Kidney (tissue), 14 donors: Measurements from ENCODE around the gene NKIRAS2. TPM values are rescaled to one million over a fixed set of nuclear protein-coding genes. Genes with fewer than 3 reads are reported as not detected.
A peak's percentile ranks its signal among the peaks of the same experiment; 100 is the strongest.

ENCODE experiments used
- DNase-seq, 5 donors: peaks; one replicate each; pipeline ENCODE4 v3.0.0-alpha.2; 2013 to 2020
- FAIRE-seq: peaks from 2 replicates; lab custom pipeline; 2012; peaks lifted over from hg19 to GRCh38; lab: Jason Lieb, UNC
- H3K27ac ChIP-seq, 2 donors: one replicate each; pipeline ENCODE4 v1.7.0; 2013; ENCODE audit warnings: low read depth in 2 of 2, low read length in 2 of 2, inconsistent platforms in 1 of 2
- H3K27me3 ChIP-seq: one replicate; pipeline ENCODE4 v1.7.1; 2013; ENCODE audit warnings: low read length, inconsistent platforms; ENCODE audit not compliant: control insufficient read depth, insufficient read depth
- H3K36me3 ChIP-seq, 3 donors: one replicate each; pipeline versions ENCODE4 v1.7.0 to v1.7.1; 2013; ENCODE audit warnings: low read length in 3 of 3, control low read depth in 1 of 3, inconsistent platforms in 1 of 3; ENCODE audit not compliant: insufficient read depth in 3 of 3, control insufficient read depth in 2 of 3
- H3K4me1 ChIP-seq, 3 donors: one replicate each; pipeline versions ENCODE4 v1.7.0 to v1.7.1; 2013; ENCODE audit warnings: low read length in 3 of 3, inconsistent platforms in 1 of 3, low read depth in 1 of 3; ENCODE audit not compliant: control insufficient read depth in 2 of 3, insufficient read depth in 2 of 3
- H3K4me3 ChIP-seq, 3 donors: one replicate each; pipeline versions ENCODE4 v1.7.0 to v1.8.1; 2013; ENCODE audit warnings: low read length in 3 of 3, control low read depth in 1 of 3, inconsistent platforms in 1 of 3
- H3K9ac ChIP-seq, 3 donors: one replicate each; pipeline versions ENCODE4 v1.7.0 to v1.7.1; 2013; ENCODE audit warnings: low read length in 3 of 3, control low read depth in 1 of 3, inconsistent platforms in 1 of 3
- H3K9me3 ChIP-seq, 3 donors: one replicate each; pipeline versions ENCODE4 v1.7.0 to v1.7.1; 2013; ENCODE audit warnings: low read length in 3 of 3, control low read depth in 1 of 3, inconsistent platforms in 1 of 3; ENCODE audit not compliant: control insufficient read depth in 2 of 3, insufficient read depth in 1 of 3
- CTCF ChIP-seq: IDR thresholded peaks from 3 replicates; pipeline ENCODE4 v1.5.1; 2012; ENCODE audit warnings: mild to moderate bottlenecking, moderate library complexity, borderline replicate concordance; ENCODE audit not compliant: insufficient read depth; ENCODE audit errors: extremely low read depth
- intact Hi-C: fragments of 100-400 bp; cut with DNase I; formaldehyde crosslinking; loops from one replicate; pipeline ENCODE4 v1.11.1; 2022
- polyA plus RNA-seq: library from polyadenylated mRNA; stranded (reverse); fragments of 350-450 nt; fragmentation: Illumina TruSeq; extraction: RNeasy Lipid Tissue Mini Kit (QIAGEN cat#74804); gene quantifications from one replicate; pipeline ENCODE4 v1.2.3, GENCODE V29; 2014; ENCODE audit warnings: low read depth, low replicate concordance; ENCODE audit not compliant: insufficient read depth
- total RNA-seq: library from RNA; stranded (reverse); fragmentation: NEBNext Ultra II Directional; extraction: Animal tissue kit (Norgen Biotek cat#: 25700); gene quantifications from one replicate; pipeline ENCODE4 v1.2.1, GENCODE V29; 2021
- donor health status: control.
- donor health status: control.
- donor health status: control.
- donor health status: control.
- donor health status: control.
- donor health status: DM: yes; HTN: yes; CAD: no.
- donor health status: Normal renal cell carcinoma (clear cell type).

NKIRAS2 gene
- total and polyA plus RNA-seq, 2 donors from 2014 or later = 21.2 to 26.8 TPM

- no peak overlapping the region for H3K4me3 ChIP-seq
- H3K9me3 ChIP-seq = no peaks in the 10 kb centered on the region
- intact Hi-C loops = no loop called here
- H3K4me1 ChIP-seq = peaks cover 0 to 13% (median 8%) of the 10 kb centered on the region in 3 donors
- FAIRE-seq (no peak), DNase-seq (no peak)
- H3K36me3 ChIP-seq = peaks cover 0 to 14% (median 8%) of the 10 kb centered on the region in 3 donors
- H3K27me3 ChIP-seq = no peaks in the 10 kb centered on the region
- no peak for TF ChIP-seq CTCF
- H3K27ac ChIP-seq = peak overlapping the region in 1 of 2 donors; percentile 22
- H3K9ac ChIP-seq = peak overlapping the region in 1 of 3 donors; percentile 55
Observed at GRCh38 chr17:42025191-42025579, 5.3 kb downstream of the NKIRAS2 start.

- intact Hi-C loops = no loop called here
- no peak for DNase-seq
Observed at GRCh38 chr17:42025936-42026335, 6.0 kb downstream of the NKIRAS2 start.

GRCh38 chr17:42026857-42027589 lies 7.1 kb downstream of the NKIRAS2 start:
- FAIRE-seq (no peak), DNase-seq (peak in 2 of 5 donors; percentile 27 to 79)
- Histone ChIP-seq H3K4me1 (peaks cover 0 to 6% (median 0%) of the 10 kb centered on the region in 3 donors), H3K27me3 (no peaks in the 10 kb centered on the region), H3K9me3 (no peaks in the 10 kb centered on the region), H3K9ac (no peak overlapping the region), H3K36me3 (peaks cover 0 to 14% (median 8%) of the 10 kb centered on the region in 3 donors), H3K27ac (no peak overlapping the region), H3K4me3 (no peak overlapping the region)
- TF ChIP-seq CTCF = no peak
- intact Hi-C loops = no loop called here

More at GRCh38 chr17:42025936-42026335, 6.0 kb downstream of the NKIRAS2 start:
- Histone ChIP-seq H3K27me3 (no peaks in the 10 kb centered on the region), H3K36me3 (peaks cover 0 to 14% (median 8%) of the 10 kb centered on the region in 3 donors), H3K9me3 (no peaks in the 10 kb centered on the region), H3K4me1 (peaks cover 0 to 9% (median 4%) of the 10 kb centered on the region in 3 donors), H3K27ac (no peak overlapping the region), H3K4me3 (no peak overlapping the region), H3K9ac (no peak overlapping the region)
- FAIRE-seq = no peak
- no peak for TF ChIP-seq CTCF
